HL-60 (cell line): ENCODE results near the gene CHTF18.

ENCODE experiments used
- DNase-seq, 2 experiments: peaks; one replicate each; pipeline ENCODE4 v3.0.0-alpha.2; 2010 to 2020; ENCODE audit warnings: low read depth in 1 of 2, low spot score in 1 of 2
- H3K27ac ChIP-seq: fragments of 250-450 bp; sonication (Bioruptor Pico); replicated peaks from 2 replicates; pipeline ENCODE4 v1.5.1; 2020; ENCODE audit warnings: mild to moderate bottlenecking, moderate library complexity
- H3K27me3 ChIP-seq: fragments of 250-450 bp; sonication (Bioruptor Pico); 2 replicates; pipeline ENCODE4 v1.5.1; 2021; ENCODE audit warnings: mild to moderate bottlenecking, moderate library complexity; ENCODE audit not compliant: insufficient read depth, poor library complexity, severe bottlenecking
- H3K4me3 ChIP-seq: replicated peaks from 2 replicates; pipeline ENCODE4 v1.5.1; 2011; ENCODE audit warnings: mild to moderate bottlenecking, control low read depth, low read length; ENCODE audit not compliant: insufficient read depth
- CTCF ChIP-seq: IDR thresholded peaks from one replicate; pipeline ENCODE4 v1.5.1; 2011; ENCODE audit warnings: low read length, control low read depth, inconsistent platforms; ENCODE audit not compliant: insufficient read depth
- GABPA ChIP-seq: IDR thresholded peaks from 2 replicates; pipeline ENCODE4 v1.6.1; 2012; ENCODE audit warnings: low read depth
- POLR2AphosphoS5 ChIP-seq: IDR thresholded peaks from 2 replicates; pipeline ENCODE4 v1.6.1; 2012; ENCODE audit warnings: low read depth
- REST ChIP-seq: IDR thresholded peaks from 2 replicates; pipeline ENCODE4 v1.6.1; 2012; ENCODE audit warnings: low read depth; ENCODE audit not compliant: insufficient replicate concordance
- SPI1 ChIP-seq: IDR thresholded peaks from 2 replicates; pipeline ENCODE4 v1.6.1; 2012; ENCODE audit warnings: low read depth, mild to moderate bottlenecking, borderline replicate concordance

CHTF18 gene

GRCh38 chr16:830107-830870 is 41.9 kb downstream of the CHTF18 start:
- Histone ChIP-seq H3K4me3 (no peak overlapping the region), H3K27me3 (peaks cover 19% of the 10 kb centered on the region), H3K27ac (no peak overlapping the region)
- DNase-seq, result no peak
- TF ChIP-seq REST (no peak), CTCF (no peak), SPI1 (no peak), POLR2AphosphoS5 (no peak), GABPA (no peak)

- no peak overlapping the region for H3K4me3 ChIP-seq
- peaks cover 19% of the 10 kb centered on the region for H3K27me3 ChIP-seq
- TF ChIP-seq SPI1 (no peak), POLR2AphosphoS5 (no peak), CTCF (no peak), REST (no peak), GABPA (no peak)
- no peak overlapping the region for H3K27ac ChIP-seq
- no peak for DNase-seq
Measured at GRCh38 chr16:830871-831570, 42.6 kb downstream of the CHTF18 start.

GRCh38 chr16:831571-832413 is 43.4 kb downstream of the CHTF18 start:
- Histone ChIP-seq H3K27ac (no peak overlapping the region), H3K27me3 (peaks cover 19% of the 10 kb centered on the region), H3K4me3 (no peak overlapping the region)
- no peak for TF ChIP-seq SPI1
- no peak for TF ChIP-seq CTCF
- TF ChIP-seq GABPA, result no peak
- no peak for TF ChIP-seq POLR2AphosphoS5
- TF ChIP-seq REST, result no peak
- no peak for DNase-seq
